Suprapubic skin (tissue), 4 donors: ENCODE data around the gene ZNHIT2. TPM values are rescaled to one million over a fixed set of nuclear protein-coding genes. Genes with fewer than 3 reads are reported as not detected.

Source experiments
- DNase-seq, 2 donors: peaks; one replicate each; pipeline ENCODE4 v3.0.0-alpha.2; 2019; ENCODE audit warnings: low spot score in 2 of 2
- H3K27ac ChIP-seq: fragments of 200-600 bp; sonication (generic); one replicate; pipeline ENCODE4 v1.5.1; 2019
- H3K27me3 ChIP-seq: fragments of 200-600 bp; sonication (generic); one replicate; pipeline ENCODE4 v1.5.1; 2019
- H3K36me3 ChIP-seq: fragments of 200-600 bp; sonication (generic); one replicate; pipeline ENCODE4 v1.5.1; 2019
- H3K4me1 ChIP-seq: fragments of 200-600 bp; sonication (generic); one replicate; pipeline ENCODE4 v1.5.1; 2019
- H3K4me3 ChIP-seq: fragments of 200-600 bp; sonication (generic); one replicate; pipeline ENCODE4 v1.5.1; 2019; ENCODE audit warnings: mild to moderate bottlenecking
- H3K9me3 ChIP-seq: fragments of 200-600 bp; sonication (generic); one replicate; pipeline ENCODE4 v1.5.1; 2019
- CTCF ChIP-seq, 2 donors: fragments of 200-600 bp in 1 of 2; fragments of 450-650 bp in 1 of 2; sonication (generic) in 1 of 2; IDR thresholded peaks; one replicate each; pipeline ENCODE4 v1.5.1; 2016 to 2019; ENCODE audit warnings: antibody characterized with exemption in 2 of 2, mild to moderate bottlenecking in 1 of 2, moderate library complexity in 1 of 2
- EP300 ChIP-seq: sonication (generic); formaldehyde crosslinking; IDR thresholded peaks from one replicate; pipeline ENCODE4 v1.6.1; 2017; ENCODE audit warnings: antibody characterized with exemption
- POLR2A ChIP-seq, 2 donors: fragments of 450-650 bp; IDR thresholded peaks; one replicate each; pipeline ENCODE4 v1.6.1; 2017; ENCODE audit warnings: antibody characterized with exemption in 2 of 2, mild to moderate bottlenecking in 2 of 2, moderate library complexity in 2 of 2
- POLR2AphosphoS5 ChIP-seq, 3 donors: sonication (generic); formaldehyde crosslinking; IDR thresholded peaks; one replicate each; pipeline ENCODE4 v1.6.1; 2017; ENCODE audit warnings: antibody characterized with exemption in 3 of 3
- WGBS: methylation state at CpG from one replicate; pipeline ENCODE4 v1.1.5; 2018; 5-methylcytosine and 5-hydroxymethylcytosine counted together
- total RNA-seq, 4 donors: library from RNA; depleted of rRNA; stranded (reverse); fragments of >200 nt; gene quantifications; one replicate each; pipeline ENCODE4 v1.1.0, GENCODE V29; 2016

Gene ZNHIT2
- total RNA-seq, 4 donors from 2014 or later: 9.0 to 23.3 (median 17.6) TPM

- peaks cover 23% of the 10 kb centered on the region for H3K36me3 ChIP-seq
- H3K27me3 ChIP-seq: no peaks in the 10 kb centered on the region
- peak overlapping the region; percentile 64 for H3K4me3 ChIP-seq
- DNase-seq: no peak
- H3K9me3 ChIP-seq: no peaks in the 10 kb centered on the region
- peaks cover 16% of the 10 kb centered on the region for H3K4me1 ChIP-seq
- 3% methylated on average over 10 of the region's 13 CpGs for WGBS
- no peak for TF ChIP-seq EP300
- TF ChIP-seq POLR2AphosphoS5 (IDR thresholded peaks at IDR 0.05): no peak
- TF ChIP-seq CTCF (IDR thresholded peaks at IDR 0.05): no peak
- no peak for TF ChIP-seq POLR2A (IDR thresholded peaks at IDR 0.05)
- no peak overlapping the region for H3K27ac ChIP-seq
Observed at GRCh38 chr11:65083134-65083833, 34.2 kb downstream of the ZNHIT2 start.

GRCh38 chr11:65078786-65079342 lies 38.6 kb downstream of the ZNHIT2 start:
- DNase-seq: no peak
- TF ChIP-seq CTCF (IDR thresholded peaks at IDR 0.05) (no peak), POLR2A (IDR thresholded peaks at IDR 0.05) (no peak)
- Histone ChIP-seq H3K4me1 (peaks cover 5% of the 10 kb centered on the region), H3K27ac (no peak overlapping the region), H3K4me3 (no peak overlapping the region), H3K36me3 (no peaks in the 10 kb centered on the region), H3K9me3 (no peaks in the 10 kb centered on the region), H3K27me3 (no peaks in the 10 kb centered on the region)
- WGBS: 88% methylated on average over 9 of the region's 9 CpGs

GRCh38 chr11:65078151-65078550 lies 39.4 kb downstream of the ZNHIT2 start:
- Histone ChIP-seq H3K27me3 (no peaks in the 10 kb centered on the region), H3K4me3 (no peak overlapping the region), H3K4me1 (peaks cover under 1% of the 10 kb centered on the region), H3K9me3 (no peaks in the 10 kb centered on the region), H3K36me3 (no peaks in the 10 kb centered on the region), H3K27ac (no peak overlapping the region)
- no peak for TF ChIP-seq POLR2A (IDR thresholded peaks at IDR 0.05)
- TF ChIP-seq EP300: no peak
- peak; percentile 38 to 72 for TF ChIP-seq CTCF (IDR thresholded peaks at IDR 0.05)
- TF ChIP-seq POLR2AphosphoS5 (IDR thresholded peaks at IDR 0.05): no peak
- DNase-seq: no peak
- WGBS: 50% methylated on average over 3 of the region's 3 CpGs

- Histone ChIP-seq H3K27me3 (no peaks in the 10 kb centered on the region), H3K4me3 (no peak overlapping the region), H3K27ac (no peak overlapping the region), H3K36me3 (no peaks in the 10 kb centered on the region), H3K9me3 (no peaks in the 10 kb centered on the region), H3K4me1 (no peaks in the 10 kb centered on the region)
- 81% methylated on average over 4 of the region's 4 CpGs for WGBS
- no peak for DNase-seq
- no peak for TF ChIP-seq POLR2A (IDR thresholded peaks at IDR 0.05)
- TF ChIP-seq EP300: no peak
- no peak for TF ChIP-seq CTCF (IDR thresholded peaks at IDR 0.05)
- TF ChIP-seq POLR2AphosphoS5 (IDR thresholded peaks at IDR 0.05): no peak
Observed at GRCh38 chr11:65077451-65077850, 40.0 kb downstream of the ZNHIT2 start.

- Histone ChIP-seq H3K4me1 (no peaks in the 10 kb centered on the region), H3K9me3 (no peaks in the 10 kb centered on the region), H3K27ac (no peak overlapping the region), H3K4me3 (no peak overlapping the region), H3K36me3 (no peaks in the 10 kb centered on the region), H3K27me3 (no peaks in the 10 kb centered on the region)
- no peak for DNase-seq
- 60% methylated on average over 1 of the region's 1 CpG for WGBS
- TF ChIP-seq EP300 (no peak), CTCF (IDR thresholded peaks at IDR 0.05) (no peak), POLR2AphosphoS5 (IDR thresholded peaks at IDR 0.05) (no peak)
Observed at GRCh38 chr11:65072631-65072966, 44.9 kb downstream of the ZNHIT2 start.
